IMR-90 (cell line): Measurements from ENCODE around the gene SMAP1. TPM values are rescaled to one million over a fixed set of nuclear protein-coding genes. Genes with fewer than 3 reads are reported as not detected.

Source experiments
- ATAC-seq: fragments of 200-7000 bp; cut with Tn5 transposase; 2 replicates; pipeline ENCODE4 v1.9.1; 2020; ENCODE audit warnings: low read depth, mild to moderate bottlenecking, moderate library complexity
- BruUV-seq: library from RNA; stranded (reverse); fragments of 400-500 nt; replicated peaks from 2 replicates; lab custom pipeline; 2021; lab: Mats Ljungman, UMichigan
- CTCF ChIA-PET: fragments of 300-600 bp; formaldehyde crosslinking; extraction: SDS; loops from one replicate; lab custom pipeline; 2021; ENCODE audit warnings: antibody characterized with exemption; lab: Yijun Ruan, JAX
- POLR2A ChIA-PET: fragments of 300-600 bp; sonication (Branson Sonifier 250); formaldehyde crosslinking; loops from one replicate; lab custom pipeline; 2022; ENCODE audit warnings: antibody characterized with exemption; ENCODE audit not compliant: unreplicated experiment; lab: Charles Lee
- DNase-seq: peaks from one replicate; pipeline ENCODE4 v3.0.0; 2013
- H2AFZ ChIP-seq: replicated peaks from 2 replicates; pipeline ENCODE3; 2013; ENCODE audit warnings: low read length, mild to moderate bottlenecking; ENCODE audit not compliant: poor library complexity
- H2AK5ac ChIP-seq: 2 replicates; pipeline ENCODE4 v1.6.1; 2013; ENCODE audit warnings: low read depth, low read length, inconsistent platforms
- H2AK9ac ChIP-seq: replicated peaks from 2 replicates; pipeline ENCODE3; 2013; ENCODE audit warnings: mild to moderate bottlenecking, low read depth, low read length, moderate library complexity; ENCODE audit not compliant: poor library complexity
- H2BK120ac ChIP-seq: 2 replicates; pipeline ENCODE4 v1.6.1; 2013; ENCODE audit warnings: low read depth, low read length, inconsistent platforms
- H2BK15ac ChIP-seq: 3 replicates; pipeline ENCODE4 v1.6.1; 2013; ENCODE audit warnings: low read depth, low read length, inconsistent platforms
- H2BK20ac ChIP-seq: 2 replicates; pipeline ENCODE4 v1.6.1; 2013; ENCODE audit warnings: low read depth, mild to moderate bottlenecking, inconsistent platforms, low read length, moderate library complexity
- H2BK5ac ChIP-seq: 2 replicates; pipeline ENCODE4 v1.6.1; 2013; ENCODE audit warnings: mild to moderate bottlenecking, low read depth, low read length, inconsistent platforms; ENCODE audit not compliant: poor library complexity, severe bottlenecking
- H3K14ac ChIP-seq: replicated peaks from 2 replicates; pipeline ENCODE4 v1.6.1; 2013; ENCODE audit warnings: low read depth, low read length, inconsistent platforms
- H3K18ac ChIP-seq: 2 replicates; pipeline ENCODE4 v1.6.1; 2013; ENCODE audit warnings: low read depth, low read length, control low read depth
- H3K23ac ChIP-seq: 2 replicates; pipeline ENCODE4 v1.6.1; 2013; ENCODE audit warnings: low read depth, low read length, inconsistent platforms
- H3K27ac ChIP-seq: 2 replicates; pipeline ENCODE4 v1.5.1; 2013; ENCODE audit warnings: mild to moderate bottlenecking, control low read depth, low read length; ENCODE audit not compliant: insufficient read depth
- H3K27me3 ChIP-seq: 2 replicates; pipeline ENCODE4 v1.6.1; 2013; ENCODE audit warnings: low read length; ENCODE audit not compliant: control insufficient read depth, insufficient read depth
- H3K36me3 ChIP-seq: 2 replicates; pipeline ENCODE4 v1.6.1; 2013; ENCODE audit warnings: low read length, mixed read lengths; ENCODE audit not compliant: control insufficient read depth, insufficient read depth
- H3K4ac ChIP-seq: 2 replicates; pipeline ENCODE4 v1.6.1; 2013; ENCODE audit warnings: low read depth, low read length, inconsistent platforms
- H3K4me1 ChIP-seq: 2 replicates; pipeline ENCODE4 v1.6.1; 2013; ENCODE audit warnings: low read length, mixed read lengths; ENCODE audit not compliant: control insufficient read depth, insufficient read depth
- H3K4me2 ChIP-seq: 2 replicates; pipeline ENCODE4 v1.6.1; 2013; ENCODE audit warnings: low read depth, mild to moderate bottlenecking, control low read depth, low read length, moderate library complexity
- H3K4me3 ChIP-seq: 2 replicates; pipeline ENCODE4 v1.5.1; 2013; ENCODE audit warnings: low read depth, mild to moderate bottlenecking, control low read depth, low read length, moderate library complexity; ENCODE audit not compliant: insufficient read depth
- H3K56ac ChIP-seq: 2 replicates; pipeline ENCODE4 v1.6.1; 2013; ENCODE audit warnings: low read length, inconsistent platforms; ENCODE audit not compliant: insufficient read depth; ENCODE audit errors: extremely low read depth
- H3K79me1 ChIP-seq, 2 experiments: 2 replicates each; pipeline ENCODE4 v1.6.1; 2013; ENCODE audit warnings: low read length in 2 of 2, inconsistent platforms in 1 of 2, low read depth in 1 of 2
- H3K9ac ChIP-seq: 2 replicates; pipeline ENCODE4 v1.6.1; 2013; ENCODE audit warnings: low read depth, low read length, control low read depth
- H3K9me1 ChIP-seq: 2 replicates; pipeline ENCODE4 v1.6.1; 2013; ENCODE audit warnings: low read length, inconsistent platforms; ENCODE audit not compliant: insufficient read depth
- H3K9me3 ChIP-seq: 2 replicates; pipeline ENCODE4 v1.6.1; 2013; ENCODE audit warnings: low read length; ENCODE audit not compliant: control insufficient read depth, insufficient read depth
- H4K20me1 ChIP-seq: 2 replicates; pipeline ENCODE4 v1.6.1; 2013; ENCODE audit warnings: low read length, inconsistent platforms; ENCODE audit not compliant: insufficient read depth
- H4K5ac ChIP-seq: 2 replicates; pipeline ENCODE4 v1.6.1; 2013; ENCODE audit warnings: mild to moderate bottlenecking, low read depth, low read length, control low read depth
- H4K8ac ChIP-seq, 2 experiments: 2 replicates each; pipeline ENCODE4 v1.6.1; 2013; ENCODE audit warnings: low read depth in 2 of 2, low read length in 2 of 2, control low read depth in 1 of 2, inconsistent platforms in 1 of 2
- H4K91ac ChIP-seq: 2 replicates; pipeline ENCODE4 v1.6.1; 2013; ENCODE audit warnings: low read depth, low read length, inconsistent platforms; ENCODE audit not compliant: insufficient read depth
- BHLHE40 ChIP-seq: fragments of 150-350 bp; IDR thresholded peaks from 2 replicates; pipeline ENCODE4 v1.6.1; 2016; ENCODE audit warnings: mild to moderate bottlenecking, low read depth, low read length
- CEBPB ChIP-seq: IDR thresholded peaks from 2 replicates; pipeline ENCODE4 v1.6.1; 2012; ENCODE audit warnings: low read depth, low read length, improper control_type of control experiment
- CHD1 ChIP-seq: IDR thresholded peaks from 2 replicates; pipeline ENCODE4 v1.6.1; 2012; ENCODE audit warnings: low read depth, low read length, improper control_type of control experiment
- ELK1 ChIP-seq: fragments of 150-350 bp; IDR thresholded peaks from 2 replicates; pipeline ENCODE4 v1.6.1; 2016; ENCODE audit warnings: low read depth, mild to moderate bottlenecking, low read length, moderate library complexity, borderline replicate concordance
- FOS ChIP-seq: fragments of 150-350 bp; IDR thresholded peaks from 2 replicates; pipeline ENCODE4 v1.6.1; 2016; ENCODE audit warnings: low read depth, low read length
- MAZ ChIP-seq: IDR thresholded peaks from 2 replicates; pipeline ENCODE4 v1.6.1; 2012; ENCODE audit warnings: low read depth, mild to moderate bottlenecking, low read length, improper control_type of control experiment, moderate library complexity, borderline replicate concordance
- MXI1 ChIP-seq: IDR thresholded peaks from 2 replicates; pipeline ENCODE4 v1.6.1; 2012; ENCODE audit warnings: low read depth, mild to moderate bottlenecking, low read length, moderate library complexity, borderline replicate concordance
- NFE2L2 ChIP-seq: fragments of 150-350 bp; IDR thresholded peaks from 2 replicates; pipeline ENCODE4 v1.6.1; 2016; ENCODE audit warnings: low read depth, mild to moderate bottlenecking, low read length
- POLR2A ChIP-seq: IDR thresholded peaks from 2 replicates; pipeline ENCODE4 v1.6.1; 2012; ENCODE audit warnings: mild to moderate bottlenecking, low read depth, low read length
- RCOR1 ChIP-seq: IDR thresholded peaks from 2 replicates; pipeline ENCODE4 v1.6.1; 2012; ENCODE audit warnings: mild to moderate bottlenecking, low read length, improper control_type of control experiment; ENCODE audit not compliant: insufficient replicate concordance
- SMC3 ChIP-seq: fragments of 150-350 bp; IDR thresholded peaks from 2 replicates; pipeline ENCODE4 v1.6.1; 2016; ENCODE audit warnings: low read depth, mild to moderate bottlenecking, antibody characterized with exemption, low read length, moderate library complexity
- USF2 ChIP-seq: fragments of 150-350 bp; IDR thresholded peaks from 2 replicates; pipeline ENCODE4 v1.6.1; 2017; ENCODE audit warnings: mild to moderate bottlenecking, antibody characterized with exemption, low read length, low read depth
- WGBS, 2 experiments: methylation state at CpG; one replicate each; pipeline versions ENCODE4 v1.1.5 to v1.1.7; 2013; ENCODE audit warnings: missing lambda C conversion rate in 2 of 2; ENCODE audit not compliant: insufficient read length in 1 of 2; ENCODE audit errors: extremely low coverage in 2 of 2; 5-methylcytosine and 5-hydroxymethylcytosine counted together
- dilution Hi-C: fragments of 300-500 bp; cut with HindIII; formaldehyde crosslinking; loops from one replicate; pipeline ENCODE4 v1.14.3; 2018; ENCODE audit warnings: low sequenced_read_pairs; ENCODE audit not compliant: unreplicated experiment
- in situ Hi-C: fragments of 300-500 bp; cut with MboI; formaldehyde crosslinking; loops from 3 replicates; pipeline ENCODE4 v1.14.3; 2019; ENCODE audit warnings: low sequenced_read_pairs, inconsistent platforms, mixed read lengths
- intact Hi-C: fragments of 100-400 bp; cut with micrococcal nuclease; formaldehyde crosslinking; loops from 2 replicates; pipeline ENCODE4 v1.10.0; 2022
- polyA plus RNA-seq, 3 experiments: library from polyadenylated mRNA; depleted of rRNA; stranded (reverse); fragments of >200 nt; gene quantifications; 2 replicates each; pipeline ENCODE4 v1.2.3, GENCODE V29; 2012; ENCODE audit warnings: low replicate concordance in 1 of 3
- total RNA-seq: library from RNA; depleted of rRNA; stranded (reverse); fragments of >200 nt; gene quantifications from 2 replicates; pipeline ENCODE4 v1.2.3, GENCODE V29; 2012

The SMAP1 gene
- total and polyA plus RNA-seq, 2 of the 4 experiments (the other 2 are of a cell fraction) = 14.8 to 16.7 TPM

- Histone ChIP-seq H3K36me3 (no peaks in the 10 kb centered on the region), H2BK15ac (no peak overlapping the region), H3K23ac (no peak overlapping the region), H3K4me2 (no peak overlapping the region), H3K4me1 (no peaks in the 10 kb centered on the region), H3K79me1 (peaks cover 5 to 20% of the 10 kb centered on the region in 2 experiments), H2BK20ac (no peak overlapping the region), H2BK5ac (no peak overlapping the region), H4K8ac (no peak overlapping the region), H3K18ac (no peak overlapping the region), H3K27me3 (no peaks in the 10 kb centered on the region), H2AK5ac (no peak overlapping the region), H4K5ac (no peak overlapping the region), H3K27ac (no peak overlapping the region), H2AK9ac (no peak overlapping the region), H4K91ac (no peak overlapping the region), H3K9me1 (peaks cover under 1% of the 10 kb centered on the region; the same call in 1 of the 2 replicates), H3K14ac (no peak overlapping the region), H3K4ac (no peak overlapping the region), H4K20me1 (peaks cover 3% of the 10 kb centered on the region; the same call in 1 of the 2 replicates), H2AFZ (no peak overlapping the region), H3K9me3 (no peaks in the 10 kb centered on the region), H3K56ac (no peak overlapping the region), H3K9ac (no peak overlapping the region), H3K4me3 (no peak overlapping the region), H2BK120ac (no peak overlapping the region)
- no CpG with 5 or more reads among the region's 2 CpGs for WGBS, 2 experiments
- ChIA-PET CTCF (no interaction called here), POLR2A (no interaction called here)
- no peak for DNase-seq
- intact Hi-C loops = no loop called here
- dilution Hi-C loops = loop anchor here (25.0 kb wide), 1 partner anchor 163 kb away; no protein-coding TSS in a partner anchor
- BruUV-seq = no TSS peak
- TF ChIP-seq ELK1 (no peak), POLR2A (no peak), FOS (no peak), MXI1 (no peak), CEBPB (no peak), RCOR1 (no peak), CHD1 (no peak), BHLHE40 (no peak), SMC3 (no peak), MAZ (no peak), USF2 (no peak), NFE2L2 (no peak)
- in situ Hi-C loops = loop anchor here (25.0 kb wide), 1 partner anchor 288 kb away; no protein-coding TSS in a partner anchor
- no peak for ATAC-seq
Observed at GRCh38 chr6:70724524-70724923, 56.8 kb downstream of the SMAP1 start.
